Stomach (tissue), 4 donors: Measurements from ENCODE around the gene PDZK1IP1.

ENCODE experiments used
- EP300 ChIP-seq: sonication (generic); formaldehyde crosslinking; IDR thresholded peaks from one replicate; pipeline ENCODE4 v1.6.1; 2017; ENCODE audit warnings: antibody characterized with exemption
- TF ChIP-seq, protein P1 (sequence below), 7 experiments: fragments of 450-650 bp in 4 of 7; fragments of 200-600 bp in 3 of 7; sonication (generic) in 3 of 7; IDR thresholded peaks; one replicate each; pipeline ENCODE4 v1.5.1; 2016 to 2019; ENCODE audit warnings: antibody characterized with exemption in 7 of 7, control low read depth in 2 of 7, mild to moderate bottlenecking in 1 of 7

DNA sequence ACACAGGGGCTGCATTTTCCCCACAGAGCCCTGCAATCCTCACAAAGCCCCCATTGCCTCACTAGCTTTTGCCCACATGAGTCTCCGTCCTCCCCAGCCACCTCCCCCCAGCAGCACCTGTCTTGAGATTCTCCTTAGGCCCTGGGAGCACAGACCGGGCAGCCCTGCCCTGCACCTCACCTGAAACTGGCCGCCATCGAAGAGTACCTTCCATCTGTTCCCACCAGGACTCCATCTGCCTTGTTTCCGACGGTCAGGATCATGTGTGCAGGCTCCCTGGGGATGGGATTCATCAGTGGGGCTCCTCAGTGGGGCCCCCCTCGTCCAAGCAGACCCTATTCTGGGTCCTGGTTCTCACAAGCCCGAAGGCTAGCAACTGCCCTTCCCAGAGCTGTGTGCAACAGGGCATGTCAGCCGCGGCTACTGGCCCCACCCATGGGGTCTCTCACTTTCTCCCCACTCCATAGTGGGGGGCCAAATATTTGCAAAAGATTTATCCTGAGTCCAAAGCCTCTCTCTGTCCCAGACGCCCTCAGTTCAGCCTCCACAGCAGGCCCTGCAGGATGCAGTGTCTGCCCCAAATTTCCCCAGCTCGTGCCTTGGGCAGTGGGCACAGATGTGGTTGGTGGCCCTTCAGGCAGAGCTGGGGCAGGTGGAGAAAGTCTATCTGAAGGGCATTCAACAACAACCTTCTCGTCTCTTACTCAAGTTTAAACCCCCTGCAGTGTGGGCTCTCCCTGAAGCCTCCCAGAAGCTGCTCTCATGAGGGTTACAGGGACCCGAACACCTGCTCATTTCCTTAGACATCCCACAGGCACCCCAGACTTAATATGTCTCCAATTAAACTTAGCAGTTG, 4.8 kb downstream of the PDZK1IP1 start:
- no peak for TF ChIP-seq EP300
- TF ChIP-seq, protein P1, sequence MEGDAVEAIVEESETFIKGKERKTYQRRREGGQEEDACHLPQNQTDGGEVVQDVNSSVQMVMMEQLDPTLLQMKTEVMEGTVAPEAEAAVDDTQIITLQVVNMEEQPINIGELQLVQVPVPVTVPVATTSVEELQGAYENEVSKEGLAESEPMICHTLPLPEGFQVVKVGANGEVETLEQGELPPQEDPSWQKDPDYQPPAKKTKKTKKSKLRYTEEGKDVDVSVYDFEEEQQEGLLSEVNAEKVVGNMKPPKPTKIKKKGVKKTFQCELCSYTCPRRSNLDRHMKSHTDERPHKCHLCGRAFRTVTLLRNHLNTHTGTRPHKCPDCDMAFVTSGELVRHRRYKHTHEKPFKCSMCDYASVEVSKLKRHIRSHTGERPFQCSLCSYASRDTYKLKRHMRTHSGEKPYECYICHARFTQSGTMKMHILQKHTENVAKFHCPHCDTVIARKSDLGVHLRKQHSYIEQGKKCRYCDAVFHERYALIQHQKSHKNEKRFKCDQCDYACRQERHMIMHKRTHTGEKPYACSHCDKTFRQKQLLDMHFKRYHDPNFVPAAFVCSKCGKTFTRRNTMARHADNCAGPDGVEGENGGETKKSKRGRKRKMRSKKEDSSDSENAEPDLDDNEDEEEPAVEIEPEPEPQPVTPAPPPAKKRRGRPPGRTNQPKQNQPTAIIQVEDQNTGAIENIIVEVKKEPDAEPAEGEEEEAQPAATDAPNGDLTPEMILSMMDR (IDR thresholded peaks at IDR 0.05): no peak
